Trophoblast cell (in vitro differentiated cells and primary cell): ENCODE data around the gene TTLL11.

ENCODE experiments used
- DNase-seq, 2 donors: peaks; one replicate each; pipeline ENCODE4 v3.0.0-alpha.2; 2016
- H2AFZ ChIP-seq: 2 replicates; pipeline ENCODE4 v1.6.1; 2013; ENCODE audit warnings: low read length, moderate library complexity, mild to moderate bottlenecking; ENCODE audit not compliant: insufficient read depth, poor library complexity
- H2AK5ac ChIP-seq: 2 replicates; pipeline ENCODE4 v1.6.1; 2013; ENCODE audit warnings: mild to moderate bottlenecking, low read length
- H2BK120ac ChIP-seq: 2 replicates; pipeline ENCODE4 v1.6.1; 2013; ENCODE audit warnings: low read length, mild to moderate bottlenecking, moderate library complexity; ENCODE audit not compliant: insufficient read depth, poor library complexity
- H2BK12ac ChIP-seq: 2 replicates; pipeline ENCODE4 v1.6.1; 2013; ENCODE audit warnings: mild to moderate bottlenecking, low read length, moderate library complexity
- H2BK5ac ChIP-seq: 2 replicates; pipeline ENCODE4 v1.6.1; 2013; ENCODE audit warnings: low read length, low read depth, moderate library complexity, mild to moderate bottlenecking; ENCODE audit not compliant: poor library complexity
- H3K14ac ChIP-seq: 2 replicates; pipeline ENCODE4 v1.6.1; 2013; ENCODE audit warnings: mild to moderate bottlenecking, low read length
- H3K18ac ChIP-seq: 2 replicates; pipeline ENCODE4 v1.6.1; 2013; ENCODE audit warnings: mild to moderate bottlenecking, low read length
- H3K23ac ChIP-seq: 2 replicates; pipeline ENCODE4 v1.6.1; 2013; ENCODE audit warnings: low read length
- H3K27ac ChIP-seq: 2 replicates; pipeline ENCODE4 v1.5.1; 2013; ENCODE audit warnings: low read depth, mild to moderate bottlenecking, inconsistent platforms, low read length, moderate library complexity
- H3K27me3 ChIP-seq: 2 replicates; pipeline ENCODE4 v1.6.1; 2013; ENCODE audit warnings: inconsistent platforms, mild to moderate bottlenecking, low read length, moderate library complexity; ENCODE audit not compliant: insufficient read depth
- H3K36me3 ChIP-seq, 2 experiments: 1 replicate in 1 of 2; 2 replicates in 1 of 2; pipeline ENCODE4 v1.6.1; 2013; ENCODE audit warnings: low read length in 2 of 2, mild to moderate bottlenecking in 2 of 2, moderate library complexity in 1 of 2; ENCODE audit not compliant: insufficient read depth in 2 of 2, control insufficient read depth in 1 of 2
- H3K4ac ChIP-seq: 2 replicates; pipeline ENCODE4 v1.6.1; 2013; ENCODE audit warnings: low read depth, mild to moderate bottlenecking, low read length, moderate library complexity
- H3K4me1 ChIP-seq, 2 experiments: 1 replicate in 1 of 2; 2 replicates in 1 of 2; pipeline ENCODE4 v1.6.1; 2013; ENCODE audit warnings: low read length in 2 of 2, mild to moderate bottlenecking in 2 of 2, moderate library complexity in 1 of 2; ENCODE audit not compliant: insufficient read depth in 2 of 2, control insufficient read depth in 1 of 2
- H3K4me2 ChIP-seq: 2 replicates; pipeline ENCODE4 v1.6.1; 2013; ENCODE audit warnings: inconsistent platforms, mild to moderate bottlenecking, low read length, moderate library complexity
- H3K4me3 ChIP-seq: 2 replicates; pipeline ENCODE4 v1.5.1; 2013; ENCODE audit warnings: mild to moderate bottlenecking, low read depth, low read length, inconsistent platforms
- H3K79me1 ChIP-seq: one replicate; pipeline ENCODE4 v1.6.1; 2013; ENCODE audit warnings: low read length
- H3K79me2 ChIP-seq: 2 replicates; pipeline ENCODE4 v1.6.1; 2013; ENCODE audit warnings: low read length, mild to moderate bottlenecking; ENCODE audit not compliant: control insufficient read depth, insufficient read depth, poor library complexity
- H3K9ac ChIP-seq: 2 replicates; pipeline ENCODE4 v1.6.1; 2013; ENCODE audit warnings: mild to moderate bottlenecking, low read length
- H3K9me3 ChIP-seq: 2 replicates; pipeline ENCODE4 v1.6.1; 2013; ENCODE audit warnings: low read depth, mild to moderate bottlenecking, control low read depth, inconsistent platforms, low read length; ENCODE audit not compliant: insufficient read depth
- H4K12ac ChIP-seq: 2 replicates; pipeline ENCODE4 v1.6.1; 2013; ENCODE audit warnings: low read depth, mild to moderate bottlenecking, low read length, moderate library complexity
- H4K8ac ChIP-seq: 2 replicates; pipeline ENCODE4 v1.6.1; 2013; ENCODE audit warnings: low read depth, mild to moderate bottlenecking, low read length, moderate library complexity
- H4K91ac ChIP-seq: one replicate; pipeline ENCODE4 v1.6.1; 2013; ENCODE audit warnings: low read depth, mild to moderate bottlenecking, low read length, moderate library complexity
- WGBS: extraction: QIAGEN DNeasy Blood & Tissue Kit; methylation state at CpG from one replicate; pipeline ENCODE4 v1.1.7; 2013; ENCODE audit warnings: missing lambda C conversion rate; ENCODE audit not compliant: insufficient read length, insufficient coverage; ENCODE audit errors: extremely low coverage; 5-methylcytosine and 5-hydroxymethylcytosine counted together

TTLL11 gene

GRCh38 chr9:122133263-122133983, 40.3 kb upstream of the TTLL11 start:
- no peak overlapping the region for H4K8ac ChIP-seq
- H3K9me3 ChIP-seq = peaks cover 1% of the 10 kb centered on the region
- no peak overlapping the region for H3K4ac ChIP-seq
- H3K23ac ChIP-seq = no peak overlapping the region
- no peaks in the 10 kb centered on the region for H3K79me2 ChIP-seq
- peaks cover 21 to 38% of the 10 kb centered on the region in 2 experiments for H3K4me1 ChIP-seq
- H3K9ac ChIP-seq = no peak overlapping the region
- no peak overlapping the region for H3K4me3 ChIP-seq
- H2BK5ac ChIP-seq = no peak overlapping the region
- no peak overlapping the region for H2AFZ ChIP-seq
- no peaks in the 10 kb centered on the region for H3K27me3 ChIP-seq
- H3K18ac ChIP-seq = no peak overlapping the region
- no peak overlapping the region for H3K14ac ChIP-seq
- peak in 1 of 2 donors; percentile 3 for DNase-seq
- H3K4me2 ChIP-seq = no peak overlapping the region
- no peak overlapping the region for H2BK120ac ChIP-seq
- H2AK5ac ChIP-seq = no peak overlapping the region
- H3K79me1 ChIP-seq = no peaks in the 10 kb centered on the region
- peak overlapping the region; percentile 3 for H2BK12ac ChIP-seq
- H3K36me3 ChIP-seq = no peaks in the 10 kb centered on the region
- H3K27ac ChIP-seq = no peak overlapping the region
- no peak overlapping the region for H4K12ac ChIP-seq
- WGBS = no CpG with 5 or more reads among the region's 12 CpGs
- H4K91ac ChIP-seq = no peak overlapping the region

DNA sequence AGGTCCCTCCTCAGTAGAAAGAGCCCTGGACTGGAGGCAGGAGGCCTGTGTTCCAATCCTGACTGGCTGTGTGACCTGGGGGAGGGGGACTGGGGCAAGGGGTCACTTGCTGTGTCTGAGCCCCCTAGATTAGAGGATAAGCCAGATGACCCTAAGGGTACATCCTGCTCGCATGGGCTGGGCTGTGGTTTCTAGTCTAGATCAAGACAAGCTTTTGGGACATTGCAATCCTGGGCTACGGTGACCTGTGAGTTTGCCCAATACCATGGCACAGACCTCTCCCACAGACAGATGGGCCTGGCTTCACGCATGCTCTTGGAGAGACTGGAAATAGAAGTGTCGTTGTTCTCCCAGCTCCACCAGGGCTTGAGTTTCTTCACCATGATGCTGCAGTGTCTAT, 39.4 kb upstream of the TTLL11 start:
- Histone ChIP-seq H3K36me3 (no peaks in the 10 kb centered on the region), H3K4ac (no peak overlapping the region), H3K27me3 (no peaks in the 10 kb centered on the region), H3K18ac (no peak overlapping the region), H2BK120ac (no peak overlapping the region), H3K4me1 (peaks cover 21 to 38% of the 10 kb centered on the region in 2 experiments), H3K9me3 (peaks cover 1% of the 10 kb centered on the region), H3K79me1 (no peaks in the 10 kb centered on the region), H2AK5ac (no peak overlapping the region), H3K14ac (no peak overlapping the region), H4K91ac (peak overlapping the region; percentile 37), H3K4me3 (no peak overlapping the region), H2BK12ac (no peak overlapping the region), H3K4me2 (no peak overlapping the region), H2AFZ (no peak overlapping the region), H3K23ac (no peak overlapping the region), H4K8ac (no peak overlapping the region), H3K27ac (no peak overlapping the region), H2BK5ac (no peak overlapping the region), H3K9ac (no peak overlapping the region), H4K12ac (no peak overlapping the region), H3K79me2 (no peaks in the 10 kb centered on the region)
- no peak for DNase-seq
- WGBS = no CpG with 5 or more reads among the region's 4 CpGs

DNA sequence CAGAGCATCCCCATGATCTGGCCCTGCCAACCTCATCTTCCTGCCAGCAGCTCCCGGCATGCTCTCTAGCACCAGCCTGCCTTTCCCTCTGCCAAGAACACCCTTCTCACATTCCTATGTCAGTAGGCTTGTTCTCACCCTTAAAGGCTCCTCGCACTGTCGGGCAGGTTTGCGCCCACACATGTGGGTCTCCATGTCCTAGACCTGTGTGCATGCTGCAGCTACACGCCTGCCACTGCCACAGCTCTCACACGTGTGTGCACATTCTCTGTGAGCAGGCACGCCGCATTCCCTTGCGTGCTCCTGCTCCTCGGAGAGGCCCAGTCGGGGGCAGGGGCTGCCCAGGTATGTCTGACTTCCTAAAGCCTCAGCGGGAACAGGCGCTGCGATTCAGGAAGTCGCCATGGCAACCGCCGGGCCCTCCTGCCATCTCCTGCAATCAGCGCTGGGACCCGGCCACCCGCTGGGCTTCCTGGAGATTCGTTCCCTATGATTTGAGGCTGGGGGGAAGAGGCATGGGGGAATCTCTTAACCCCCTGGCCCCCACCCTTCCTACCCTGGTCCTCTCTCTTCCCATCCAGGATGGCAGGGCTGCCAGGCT, 38.4 kb upstream of the TTLL11 start:
- Histone ChIP-seq H3K9me3 (peaks cover 1% of the 10 kb centered on the region), H3K27ac (no peak overlapping the region), H3K14ac (no peak overlapping the region), H3K9ac (no peak overlapping the region), H4K8ac (no peak overlapping the region), H2BK120ac (no peak overlapping the region), H3K4me1 (peaks cover 21 to 44% of the 10 kb centered on the region in 2 experiments), H2BK5ac (no peak overlapping the region), H3K4ac (no peak overlapping the region), H2AK5ac (no peak overlapping the region), H2BK12ac (peak overlapping the region; percentile 11), H4K12ac (no peak overlapping the region), H2AFZ (peak overlapping the region; percentile 3), H3K27me3 (peaks cover 2% of the 10 kb centered on the region), H3K18ac (no peak overlapping the region), H4K91ac (peak overlapping the region; percentile 11), H3K4me3 (peak overlapping the region; percentile 29), H3K4me2 (peak overlapping the region; percentile 20), H3K79me2 (no peaks in the 10 kb centered on the region), H3K79me1 (no peaks in the 10 kb centered on the region), H3K36me3 (no peaks in the 10 kb centered on the region), H3K23ac (no peak overlapping the region)
- peak in 1 of 2 donors; percentile 19 for DNase-seq
- no CpG with 5 or more reads among the region's 21 CpGs for WGBS

DNA sequence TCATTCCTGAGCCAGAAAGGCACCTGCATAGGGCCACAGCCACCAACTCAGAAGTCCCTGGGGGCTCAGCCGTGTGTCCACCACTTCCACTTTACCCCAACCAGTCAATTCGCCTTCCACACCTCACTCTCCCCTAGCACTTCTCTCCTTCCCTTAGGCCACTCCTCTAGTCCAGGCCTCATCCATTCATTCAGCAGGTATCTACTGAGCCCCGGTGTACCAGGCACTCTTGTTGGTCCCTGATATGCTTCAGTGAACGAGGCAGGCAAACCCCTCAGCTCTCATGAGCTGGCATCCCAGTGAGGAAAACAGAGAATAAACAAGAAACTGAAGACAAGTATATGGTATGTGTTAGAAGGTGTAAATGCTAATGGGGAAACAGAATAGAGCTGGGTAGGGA, 37.7 kb upstream of the TTLL11 start:
- WGBS = no CpG with 5 or more reads among the region's 4 CpGs
- no peaks in the 10 kb centered on the region for H3K79me1 ChIP-seq

More for the DNA sequence above, 37.7 kb upstream of the TTLL11 start:
- no peak overlapping the region for H3K23ac ChIP-seq
- H2AK5ac ChIP-seq = no peak overlapping the region
- no peaks in the 10 kb centered on the region for H3K36me3 ChIP-seq
- peaks cover 2% of the 10 kb centered on the region for H3K27me3 ChIP-seq
- H3K79me2 ChIP-seq = no peaks in the 10 kb centered on the region
- H4K12ac ChIP-seq = no peak overlapping the region
- no peak overlapping the region for H3K9ac ChIP-seq
- H4K91ac ChIP-seq = peak overlapping the region; percentile 30
- peaks cover 28 to 50% of the 10 kb centered on the region in 2 experiments for H3K4me1 ChIP-seq
- no peak overlapping the region for H3K4me3 ChIP-seq
- H2BK12ac ChIP-seq = no peak overlapping the region
- no peak for DNase-seq
- no peak overlapping the region for H4K8ac ChIP-seq
- no peak overlapping the region for H3K14ac ChIP-seq
- H3K4me2 ChIP-seq = no peak overlapping the region
- H3K27ac ChIP-seq = no peak overlapping the region
- no peak overlapping the region for H2AFZ ChIP-seq
- no peak overlapping the region for H3K4ac ChIP-seq
- H3K9me3 ChIP-seq = peaks cover 1% of the 10 kb centered on the region
- no peak overlapping the region for H3K18ac ChIP-seq
- H2BK120ac ChIP-seq = no peak overlapping the region
- no peak overlapping the region for H2BK5ac ChIP-seq
